GM23338 (cell line): ENCODE data around the gene UBASH3B. TPM values are rescaled to one million over a fixed set of nuclear protein-coding genes. Genes with fewer than 3 reads are reported as not detected.
A peak's percentile ranks its signal among the peaks of the same experiment; 100 is the strongest.

Experiments used
- ATAC-seq: fragments of 200-7000 bp; cut with Tn5 transposase; 3 replicates; pipeline ENCODE4 v1.9.1; 2020
- DNase-seq: peaks from one replicate; pipeline ENCODE4 v3.0.0-alpha.2; 2015; ENCODE audit warnings: low spot score
- H2AFZ ChIP-seq: fragments of 200-600 bp; sonication (generic); 2 replicates; pipeline ENCODE4 v1.8.0; 2016; ENCODE audit warnings: antibody characterized with exemption, mild to moderate bottlenecking, moderate library complexity
- H3F3A ChIP-seq: fragments of 200-600 bp; sonication (generic); replicated peaks from 2 replicates; pipeline ENCODE4 v1.8.0; 2017; ENCODE audit warnings: antibody characterized with exemption, mixed run types, low read depth
- H3K27ac ChIP-seq: fragments of 200-600 bp; sonication (generic); 2 replicates; pipeline ENCODE4 v1.6.1; 2016; ENCODE audit warnings: low read depth
- H3K27me3 ChIP-seq: fragments of 200-600 bp; sonication (generic); 2 replicates; pipeline ENCODE4 v1.8.0; 2016; ENCODE audit warnings: mild to moderate bottlenecking, mixed run types, moderate library complexity; ENCODE audit not compliant: insufficient read depth
- H3K36me3 ChIP-seq: fragments of 200-600 bp; sonication (generic); 2 replicates; pipeline ENCODE4 v1.8.0; 2016; ENCODE audit warnings: mild to moderate bottlenecking; ENCODE audit not compliant: insufficient read depth
- H3K4me1 ChIP-seq: fragments of 200-600 bp; sonication (generic); 2 replicates; pipeline ENCODE4 v1.8.0; 2016; ENCODE audit warnings: mild to moderate bottlenecking, moderate library complexity; ENCODE audit not compliant: insufficient read depth
- H3K4me2 ChIP-seq: fragments of 200-600 bp; sonication (generic); 2 replicates; pipeline ENCODE4 v1.7.1; 2017; ENCODE audit warnings: mixed run types
- H3K4me3 ChIP-seq: fragments of 200-600 bp; sonication (generic); 2 replicates; pipeline ENCODE4 v1.6.1; 2016; ENCODE audit warnings: mixed run types
- H3K79me2 ChIP-seq: fragments of 200-600 bp; sonication (generic); replicated peaks from 2 replicates; pipeline ENCODE4 v1.8.0; 2017; ENCODE audit warnings: mild to moderate bottlenecking; ENCODE audit not compliant: insufficient read depth
- H3K9me2 ChIP-seq: fragments of 200-600 bp; sonication (generic); 2 replicates; pipeline ENCODE4 v1.8.0; 2017; ENCODE audit not compliant: insufficient read depth
- H4K20me1 ChIP-seq: fragments of 200-600 bp; sonication (generic); replicated peaks from 2 replicates; pipeline ENCODE4 v1.8.0; 2017; ENCODE audit warnings: mild to moderate bottlenecking; ENCODE audit not compliant: insufficient read depth
- H3K27ac Mint-ChIP-seq: 2 replicates; pipeline ENCODE4 v1.8.0; 2020; ENCODE audit warnings: inconsistent platforms, mild to moderate bottlenecking, moderate library complexity, mixed read lengths
- H3K27me3 Mint-ChIP-seq: 3 replicates; pipeline ENCODE4 v1.8.0; 2022; ENCODE audit warnings: low read depth, mild to moderate bottlenecking, moderate library complexity, mixed read lengths, inconsistent platforms; ENCODE audit not compliant: insufficient read depth, poor library complexity
- H3K36me3 Mint-ChIP-seq: 3 replicates; pipeline ENCODE4 v1.8.0; 2021; ENCODE audit warnings: low read depth, mild to moderate bottlenecking, inconsistent platforms, moderate library complexity, mixed read lengths
- H3K4me1 Mint-ChIP-seq: 3 replicates; pipeline ENCODE4 v1.8.0; 2020; ENCODE audit warnings: mild to moderate bottlenecking, inconsistent platforms, mixed read lengths
- H3K4me3 Mint-ChIP-seq: 3 replicates; pipeline ENCODE4 v1.8.0; 2021; ENCODE audit warnings: moderate library complexity, mild to moderate bottlenecking, inconsistent platforms, mixed read lengths
- H3K9me3 Mint-ChIP-seq: 3 replicates; pipeline ENCODE4 v1.8.0; 2020; ENCODE audit warnings: moderate library complexity, mild to moderate bottlenecking, inconsistent platforms, mixed read lengths
- JUNB ChIP-seq: IDR thresholded peaks from one replicate; pipeline ENCODE4 v1.6.1; 2016; ENCODE audit warnings: antibody characterized with exemption; ENCODE audit not compliant: unreplicated experiment
- POLR2AphosphoS5 ChIP-seq: IDR thresholded peaks from 2 replicates; pipeline ENCODE4 v1.6.1; 2016; ENCODE audit warnings: antibody characterized with exemption, low read depth
- STAT1 ChIP-seq: IDR thresholded peaks from one replicate; pipeline ENCODE4 v1.6.1; 2016; ENCODE audit warnings: antibody characterized with exemption; ENCODE audit not compliant: unreplicated experiment
- polyA plus RNA-seq: library from polyadenylated mRNA; unstranded; fragments of >200 nt; fragmentation: Nextera tagmentation; extraction: Ambion mirVana; gene quantifications from 2 replicates; pipeline ENCODE4 v1.2.1, GENCODE V29; 2016
- total RNA-seq: library from RNA; depleted of rRNA; stranded (reverse); fragments of >200 nt; shearing (Covaris generic); gene quantifications from 2 replicates; pipeline ENCODE4 v1.2.3, GENCODE V29; 2014
- TF ChIP-seq, protein P1 (sequence below): IDR thresholded peaks from one replicate; pipeline ENCODE4 v1.6.1; 2018; ENCODE audit warnings: antibody characterized with exemption; ENCODE audit not compliant: unreplicated experiment
- TF ChIP-seq, protein P2 (sequence below), 2 experiments: fragments of 200-600 bp in 1 of 2; sonication (generic) in 1 of 2; conservative IDR thresholded peaks; 2 replicates each; pipeline versions ENCODE4 v1.5.1 to v1.6.1; 2016 to 2017; ENCODE audit warnings: antibody characterized with exemption in 2 of 2, low read depth in 2 of 2, mild to moderate bottlenecking in 2 of 2, moderate library complexity in 1 of 2

The UBASH3B gene
- total and polyA plus RNA-seq, 2 experiments from 2014 or later, result 2.1 to 12.0 TPM

DNA sequence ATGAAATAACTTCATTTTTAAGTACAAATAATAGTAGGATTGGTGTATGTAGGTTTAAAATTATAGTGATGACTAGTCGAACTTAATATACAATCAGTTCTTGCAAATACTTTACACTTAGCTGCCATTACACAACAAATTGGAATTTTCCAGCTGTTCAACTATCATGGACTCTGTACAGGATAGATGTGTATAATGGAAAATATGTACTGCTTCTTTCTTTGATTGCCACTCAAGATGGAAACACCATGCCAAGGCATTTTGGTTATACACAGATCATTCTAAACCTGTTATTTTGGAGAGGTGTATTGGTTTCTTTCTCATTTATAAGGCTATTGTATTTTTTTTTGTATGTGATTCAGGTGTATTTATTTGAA is 158.4 kb downstream of the UBASH3B start (continued):
- TF ChIP-seq, protein P1, sequence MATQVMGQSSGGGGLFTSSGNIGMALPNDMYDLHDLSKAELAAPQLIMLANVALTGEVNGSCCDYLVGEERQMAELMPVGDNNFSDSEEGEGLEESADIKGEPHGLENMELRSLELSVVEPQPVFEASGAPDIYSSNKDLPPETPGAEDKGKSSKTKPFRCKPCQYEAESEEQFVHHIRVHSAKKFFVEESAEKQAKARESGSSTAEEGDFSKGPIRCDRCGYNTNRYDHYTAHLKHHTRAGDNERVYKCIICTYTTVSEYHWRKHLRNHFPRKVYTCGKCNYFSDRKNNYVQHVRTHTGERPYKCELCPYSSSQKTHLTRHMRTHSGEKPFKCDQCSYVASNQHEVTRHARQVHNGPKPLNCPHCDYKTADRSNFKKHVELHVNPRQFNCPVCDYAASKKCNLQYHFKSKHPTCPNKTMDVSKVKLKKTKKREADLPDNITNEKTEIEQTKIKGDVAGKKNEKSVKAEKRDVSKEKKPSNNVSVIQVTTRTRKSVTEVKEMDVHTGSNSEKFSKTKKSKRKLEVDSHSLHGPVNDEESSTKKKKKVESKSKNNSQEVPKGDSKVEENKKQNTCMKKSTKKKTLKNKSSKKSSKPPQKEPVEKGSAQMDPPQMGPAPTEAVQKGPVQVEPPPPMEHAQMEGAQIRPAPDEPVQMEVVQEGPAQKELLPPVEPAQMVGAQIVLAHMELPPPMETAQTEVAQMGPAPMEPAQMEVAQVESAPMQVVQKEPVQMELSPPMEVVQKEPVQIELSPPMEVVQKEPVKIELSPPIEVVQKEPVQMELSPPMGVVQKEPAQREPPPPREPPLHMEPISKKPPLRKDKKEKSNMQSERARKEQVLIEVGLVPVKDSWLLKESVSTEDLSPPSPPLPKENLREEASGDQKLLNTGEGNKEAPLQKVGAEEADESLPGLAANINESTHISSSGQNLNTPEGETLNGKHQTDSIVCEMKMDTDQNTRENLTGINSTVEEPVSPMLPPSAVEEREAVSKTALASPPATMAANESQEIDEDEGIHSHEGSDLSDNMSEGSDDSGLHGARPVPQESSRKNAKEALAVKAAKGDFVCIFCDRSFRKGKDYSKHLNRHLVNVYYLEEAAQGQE, result no peak
- no peak for TF ChIP-seq POLR2AphosphoS5

DNA sequence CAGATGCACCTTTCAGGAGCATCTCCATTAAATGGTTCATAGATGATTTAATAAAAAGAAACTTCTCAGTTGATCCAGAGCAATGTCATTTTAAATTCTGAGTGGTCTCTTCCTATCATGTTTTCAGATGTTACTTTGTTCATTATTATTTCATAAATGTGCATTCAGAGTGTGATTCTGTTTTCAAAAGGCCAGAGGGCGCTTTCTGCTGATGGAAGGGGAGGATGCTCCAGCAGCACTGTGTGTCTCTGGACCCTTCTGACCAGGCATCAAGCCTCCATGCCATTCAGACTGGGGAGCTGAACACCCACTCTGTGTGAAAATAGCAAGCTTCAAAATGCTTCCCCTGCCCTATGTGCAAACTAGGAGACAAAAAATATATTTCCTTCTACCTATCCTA is 158.9 kb downstream of the UBASH3B start:
- Mint-ChIP-seq H3K9me3 (peaks cover 19% of the 10 kb centered on the region), H3K27ac (no peak overlapping the region), H3K4me1 (peaks cover 36% of the 10 kb centered on the region), H3K36me3 (peaks cover 18% of the 10 kb centered on the region), H3K27me3 (peaks cover 3% of the 10 kb centered on the region), H3K4me3 (no peak overlapping the region)
- Histone ChIP-seq H4K20me1 (no peaks in the 10 kb centered on the region), H3K79me2 (no peaks in the 10 kb centered on the region), H3K27me3 (no peaks in the 10 kb centered on the region), H3K27ac (peak overlapping the region; percentile 85; the same call in 1 of the 2 replicates), H3K36me3 (peaks cover 7% of the 10 kb centered on the region), H3K4me2 (peak overlapping the region; percentile 61), H3K4me1 (peaks cover 29% of the 10 kb centered on the region), H3K4me3 (no peak overlapping the region), H3F3A (no peaks in the 10 kb centered on the region; the same call in 1 of the 2 replicates), H3K9me2 (no peaks in the 10 kb centered on the region), H2AFZ (no peak overlapping the region)
- ATAC-seq (peak; percentile 38), DNase-seq (peak; percentile 32)
- TF ChIP-seq, protein P1, result no peak
- TF ChIP-seq, protein P2, sequence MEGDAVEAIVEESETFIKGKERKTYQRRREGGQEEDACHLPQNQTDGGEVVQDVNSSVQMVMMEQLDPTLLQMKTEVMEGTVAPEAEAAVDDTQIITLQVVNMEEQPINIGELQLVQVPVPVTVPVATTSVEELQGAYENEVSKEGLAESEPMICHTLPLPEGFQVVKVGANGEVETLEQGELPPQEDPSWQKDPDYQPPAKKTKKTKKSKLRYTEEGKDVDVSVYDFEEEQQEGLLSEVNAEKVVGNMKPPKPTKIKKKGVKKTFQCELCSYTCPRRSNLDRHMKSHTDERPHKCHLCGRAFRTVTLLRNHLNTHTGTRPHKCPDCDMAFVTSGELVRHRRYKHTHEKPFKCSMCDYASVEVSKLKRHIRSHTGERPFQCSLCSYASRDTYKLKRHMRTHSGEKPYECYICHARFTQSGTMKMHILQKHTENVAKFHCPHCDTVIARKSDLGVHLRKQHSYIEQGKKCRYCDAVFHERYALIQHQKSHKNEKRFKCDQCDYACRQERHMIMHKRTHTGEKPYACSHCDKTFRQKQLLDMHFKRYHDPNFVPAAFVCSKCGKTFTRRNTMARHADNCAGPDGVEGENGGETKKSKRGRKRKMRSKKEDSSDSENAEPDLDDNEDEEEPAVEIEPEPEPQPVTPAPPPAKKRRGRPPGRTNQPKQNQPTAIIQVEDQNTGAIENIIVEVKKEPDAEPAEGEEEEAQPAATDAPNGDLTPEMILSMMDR (conservative IDR thresholded peaks at IDR 0.05; ENCODE audit: low read depth in 2 of 2), result peak; percentile 58 to 73

DNA sequence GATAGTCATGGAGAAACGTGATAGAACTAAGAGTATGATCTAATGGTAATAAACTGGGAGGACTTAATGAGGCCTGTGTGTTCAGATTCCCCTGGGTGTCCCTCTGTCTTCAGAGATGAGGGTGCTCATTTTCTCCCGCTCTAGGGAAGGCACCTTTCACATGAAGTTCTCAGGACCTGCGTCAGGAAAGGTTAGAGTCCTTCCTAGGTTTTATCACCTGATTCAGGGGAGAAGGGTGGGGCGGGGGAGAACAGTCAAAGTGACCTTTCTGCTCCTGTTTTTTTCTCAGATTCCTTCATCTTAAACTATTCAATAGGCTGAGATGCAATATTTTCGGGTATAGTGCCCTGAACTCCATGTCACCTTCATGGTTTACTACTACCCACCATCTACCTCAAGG is 160.4 kb downstream of the UBASH3B start:
- H3K4me3 Mint-ChIP-seq, result no peak overlapping the region
- no peak overlapping the region for H3K27ac Mint-ChIP-seq
- no peak for DNase-seq
- TF ChIP-seq STAT1 (no peak), JUNB (no peak), POLR2AphosphoS5 (no peak)
- TF ChIP-seq, protein P1, result no peak
- TF ChIP-seq, protein P2 (conservative IDR thresholded peaks at IDR 0.05; ENCODE audit: low read depth in 2 of 2), result no peak

More for the DNA sequence above, 160.4 kb downstream of the UBASH3B start:
- Mint-ChIP-seq H3K4me1 (peaks cover 31% of the 10 kb centered on the region), H3K27me3 (no peaks in the 10 kb centered on the region), H3K9me3 (peaks cover 34% of the 10 kb centered on the region), H3K36me3 (peaks cover 31% of the 10 kb centered on the region)
- Histone ChIP-seq H3K4me2 (no peak overlapping the region), H3K36me3 (peaks cover 13% of the 10 kb centered on the region), H3K27ac (no peak overlapping the region), H2AFZ (no peak overlapping the region), H3F3A (no peaks in the 10 kb centered on the region; the same call in 1 of the 2 replicates), H3K79me2 (no peaks in the 10 kb centered on the region), H4K20me1 (no peaks in the 10 kb centered on the region), H3K27me3 (no peaks in the 10 kb centered on the region), H3K9me2 (no peaks in the 10 kb centered on the region), H3K4me3 (no peak overlapping the region), H3K4me1 (peaks cover 25% of the 10 kb centered on the region)
- no peak for ATAC-seq
